Activated T-helper 2 cell treated with anti-CD3 and anti-CD28 coated beads, Interferon-gamma antibody, Interleukin-2, Interleukin-4, amounts not matched to agents 10 μg/mL and 5 μg/mL and 100 μg/mL, durations not matched to agents 14 hours and 24 hours and 36 hours (primary cell): Measurements from ENCODE around the gene EFNA4. TPM values are rescaled to one million over a fixed set of nuclear protein-coding genes. Genes with fewer than 3 reads are reported as not detected.
"Not testable (repeated sequence)": the region's sequence is repeated elsewhere in the genome, so short reads cannot be mapped to it uniquely, and the experiment has no call there.

Experiments
- DNase-seq: peaks from one replicate; pipeline ENCODE4 v3.0.0; 2021; ENCODE audit warnings: low spot score
- H3K27ac Mint-ChIP-seq: one replicate; pipeline ENCODE4 v1.8.0; 2021; ENCODE audit warnings: mixed read lengths
- H3K27me3 Mint-ChIP-seq: one replicate; pipeline ENCODE4 v1.8.0; 2021; ENCODE audit warnings: low read depth, mixed read lengths
- H3K36me3 Mint-ChIP-seq: one replicate; pipeline ENCODE4 v1.8.0; 2021; ENCODE audit warnings: low read depth, mixed read lengths
- H3K4me1 Mint-ChIP-seq: one replicate; pipeline ENCODE4 v1.8.0; 2021; ENCODE audit warnings: low read depth, mixed read lengths
- H3K4me3 Mint-ChIP-seq: one replicate; pipeline ENCODE4 v1.8.0; 2021; ENCODE audit warnings: low read depth, mild to moderate bottlenecking, moderate library complexity, mixed read lengths
- H3K9me3 Mint-ChIP-seq: one replicate; pipeline ENCODE4 v1.8.0; 2021; ENCODE audit warnings: mixed read lengths
- intact Hi-C: fragments of 100-400 bp; cut with micrococcal nuclease; formaldehyde crosslinking; loops from one replicate; pipeline ENCODE4 v1.15.1; 2023
- total RNA-seq: library from RNA; stranded (reverse); gene quantifications from 2 replicates; pipeline ENCODE4 v1.2.3, GENCODE V29; 2022

EFNA4 gene
- total RNA-seq, 1 donor from 2014 or later = 10.5 TPM

GRCh38 chr1:155116113-155116764 is 52.7 kb downstream of the EFNA4 start:
- H3K27me3 Mint-ChIP-seq = peaks cover 10% of the 10 kb centered on the region
- H3K9me3 Mint-ChIP-seq = no peaks in the 10 kb centered on the region
- H3K4me3 Mint-ChIP-seq = no peak overlapping the region
- no peak for DNase-seq
- H3K4me1 Mint-ChIP-seq = no peaks in the 10 kb centered on the region
- no peaks in the 10 kb centered on the region for H3K36me3 Mint-ChIP-seq
- no peak overlapping the region for H3K27ac Mint-ChIP-seq
- intact Hi-C loops = no loop called here

- Mint-ChIP-seq H3K27ac (no peak overlapping the region), H3K9me3 (no peaks in the 10 kb centered on the region), H3K4me3 (no peak overlapping the region), H3K27me3 (peaks cover 16% of the 10 kb centered on the region), H3K4me1 (no peaks in the 10 kb centered on the region), H3K36me3 (no peaks in the 10 kb centered on the region)
- intact Hi-C loops = no loop called here
- no peak for DNase-seq
Observed at GRCh38 chr1:155117610-155118009, 54.1 kb downstream of the EFNA4 start.

GRCh38 chr1:155118090-155118489 is 54.5 kb downstream of the EFNA4 start:
- H3K4me3 Mint-ChIP-seq, H3K27ac Mint-ChIP-seq, DNase-seq, H3K9me3 Mint-ChIP-seq, H3K4me1 Mint-ChIP-seq, intact Hi-C loops, H3K36me3 Mint-ChIP-seq: not testable (repeated sequence)
- peaks cover 17% of the 10 kb centered on the region for H3K27me3 Mint-ChIP-seq

Other genes starting within 250 kb of the EFNA4 start
- gene KCNN3, start 193.5 kb upstream of the EFNA4 start, total RNA-seq = 0.39 and 0.91 TPM in 2 replicates
- gene PMVK, start 127.0 kb upstream of the EFNA4 start, total RNA-seq = 44.7 and 44.8 TPM in 2 replicates
- gene PBXIP1, start 107.6 kb upstream of the EFNA4 start, total RNA-seq = 23.6 and 25.3 TPM in 2 replicates
- 30.4 and 30.6 TPM in 2 replicates for gene PYGO2, start 102.0 kb upstream of the EFNA4 start, total RNA-seq
- 55.4 and 56.1 TPM in 2 replicates for gene SHC1, start 93.0 kb upstream of the EFNA4 start, total RNA-seq
- gene CKS1B, start 89.1 kb upstream of the EFNA4 start, total RNA-seq = 169 and 178 TPM in 2 replicates
- 54.9 and 60.2 TPM in 2 replicates for gene FLAD1, start 80.4 kb upstream of the EFNA4 start, total RNA-seq
- gene LENEP, start 70.2 kb upstream of the EFNA4 start, total RNA-seq = 0.48 and 2.0 TPM in 2 replicates
- 147 and 154 TPM in 2 replicates for gene ZBTB7B, start 60.9 kb upstream of the EFNA4 start, total RNA-seq
- 0.21 and 0.80 TPM in 2 replicates for gene DCST2, start 30.0 kb upstream of the EFNA4 start, total RNA-seq
- gene DCST1, start 29.9 kb upstream of the EFNA4 start, total RNA-seq = 0.11 TPM in 1 of 2 replicates, not detected in the other
- gene ADAM15, start 12.4 kb upstream of the EFNA4 start, total RNA-seq = 72.0 and 74.8 TPM in 2 replicates
- gene EFNA3, start 15.1 kb downstream of the EFNA4 start, total RNA-seq = 6.0 and 7.1 TPM in 2 replicates
- gene EFNA1, start 64.1 kb downstream of the EFNA4 start, total RNA-seq = 0.18 and 0.39 TPM in 2 replicates
- gene SLC50A1, start 72.1 kb downstream of the EFNA4 start, total RNA-seq = 56.9 and 58.0 TPM in 2 replicates
- 49.0 and 51.0 TPM in 2 replicates for gene DPM3, start 76.8 kb downstream of the EFNA4 start, total RNA-seq
- 237 and 247 TPM in 2 replicates for gene KRTCAP2, start 109.6 kb downstream of the EFNA4 start, total RNA-seq
- 10.7 and 11.5 TPM in 2 replicates for gene TRIM46, start 110.1 kb downstream of the EFNA4 start, total RNA-seq
- gene THBS3, start 144.2 kb downstream of the EFNA4 start, total RNA-seq = 10.4 and 13.1 TPM in 2 replicates
- gene MTX1, start 145.0 kb downstream of the EFNA4 start, total RNA-seq = 58.6 and 64.0 TPM in 2 replicates
- gene ENTREP3, start 191.7 kb downstream of the EFNA4 start, total RNA-seq = 42.5 and 45.5 TPM in 2 replicates
- 113 and 123 TPM in 2 replicates for gene SCAMP3, start 198.6 kb downstream of the EFNA4 start, total RNA-seq
- 95.7 and 96.8 TPM in 2 replicates for gene CLK2, start 209.8 kb downstream of the EFNA4 start, total RNA-seq
- gene HCN3, start 213.7 kb downstream of the EFNA4 start, total RNA-seq = 4.8 and 5.4 TPM in 2 replicates
- not detected in 2 replicates for gene PKLR, start 237.7 kb downstream of the EFNA4 start, total RNA-seq
- 342 and 361 TPM in 2 replicates for gene FDPS, start 245.1 kb downstream of the EFNA4 start, total RNA-seq